GM18519 (cell line): Measurements from ENCODE around the gene AMZ1.
"Not testable (repeated sequence)": the region's sequence is repeated elsewhere in the genome, so short reads cannot be mapped to it uniquely, and the experiment has no call there.

Experiments used
- ATAC-seq: cut with Tn5 transposase; IDR thresholded peaks from one replicate; pipeline ENCODE4 v1.9.1; 2021; ENCODE audit warnings: mild to moderate bottlenecking, moderate library complexity; ENCODE audit not compliant: unreplicated experiment, low FRiP score

AMZ1 gene

GRCh38 chr7:2709553-2710285, 21.7 kb downstream of the AMZ1 start:
- ATAC-seq: peak; percentile 67

- ATAC-seq: no peak
Measured at GRCh38 chr7:2710286-2710655, 22.3 kb downstream of the AMZ1 start.

- ATAC-seq: no peak
Measured at GRCh38 chr7:2710901-2711551, 23.0 kb downstream of the AMZ1 start.

- ATAC-seq: no peak
Measured at GRCh38 chr7:2711895-2712675, 24.1 kb downstream of the AMZ1 start.

- no peak for ATAC-seq
Measured at GRCh38 chr7:2713370-2713769, 25.4 kb downstream of the AMZ1 start.

- ATAC-seq: no peak
Measured at GRCh38 chr7:2713978-2714377, 26.0 kb downstream of the AMZ1 start.

- no peak for ATAC-seq
Measured at GRCh38 chr7:2714636-2715035, 26.6 kb downstream of the AMZ1 start.

GRCh38 chr7:2715341-2716231, 27.6 kb downstream of the AMZ1 start:
- no peak for ATAC-seq

- ATAC-seq: no peak
Measured at GRCh38 chr7:2716488-2716887, 28.5 kb downstream of the AMZ1 start.

- no peak for ATAC-seq
Measured at GRCh38 chr7:2716906-2717292, 28.9 kb downstream of the AMZ1 start.

GRCh38 chr7:2717293-2718261, 29.6 kb downstream of the AMZ1 start:
- no peak for ATAC-seq

- no peak for ATAC-seq
Measured at GRCh38 chr7:2718296-2718965, 30.4 kb downstream of the AMZ1 start.

- no peak for ATAC-seq
Measured at GRCh38 chr7:2719007-2719406, 31.0 kb downstream of the AMZ1 start.

GRCh38 chr7:2720024-2720423, 32.0 kb downstream of the AMZ1 start:
- no peak for ATAC-seq

GRCh38 chr7:2721842-2722241, 33.8 kb downstream of the AMZ1 start:
- ATAC-seq: no peak

GRCh38 chr7:2722591-2722990, 34.6 kb downstream of the AMZ1 start:
- no peak for ATAC-seq

GRCh38 chr7:2723138-2723850, 35.3 kb downstream of the AMZ1 start:
- no peak for ATAC-seq

- not testable (repeated sequence) for ATAC-seq
Measured at GRCh38 chr7:2724036-2724435, 36.0 kb downstream of the AMZ1 start.
